HEK293 (cell line): ENCODE measurements around the gene ZNF222.

Experiments used
- BCL11A ChIP-seq: fragments of 450-650 bp; formaldehyde crosslinking; IDR thresholded peaks from 2 replicates; pipeline ENCODE4 v1.5.1; 2016; ENCODE audit warnings: low read depth, missing biosample characterization, missing genetic modification characterization
- FEZF1 ChIP-seq: fragments of 450-650 bp; formaldehyde crosslinking; IDR thresholded peaks from 2 replicates; pipeline ENCODE4 v1.5.1; 2016; ENCODE audit warnings: missing biosample characterization, missing genetic modification characterization
- HOXA7 ChIP-seq: sonication (generic); formaldehyde crosslinking; IDR thresholded peaks from 2 replicates; pipeline ENCODE4 v1.8.1; 2022; ENCODE audit warnings: missing genetic modification reagents, borderline replicate concordance
- KLF1 ChIP-seq: fragments of 450-650 bp; formaldehyde crosslinking; IDR thresholded peaks from 2 replicates; pipeline ENCODE4 v1.5.1; 2016; ENCODE audit warnings: missing biosample characterization, missing genetic modification characterization
- KLF10 ChIP-seq: fragments of 450-650 bp; IDR thresholded peaks from 2 replicates; pipeline ENCODE4 v1.5.1; 2018; ENCODE audit warnings: missing biosample characterization, mild to moderate bottlenecking, missing genetic modification characterization
- KLF16 ChIP-seq: fragments of 450-650 bp; formaldehyde crosslinking; IDR thresholded peaks from 2 replicates; pipeline ENCODE4 v1.5.1; 2017; ENCODE audit warnings: missing biosample characterization, missing genetic modification characterization
- KLF17 ChIP-seq: fragments of 450-650 bp; formaldehyde crosslinking; IDR thresholded peaks from 2 replicates; pipeline ENCODE4 v1.5.1; 2016; ENCODE audit warnings: missing biosample characterization, missing genetic modification characterization
- MZF1 ChIP-seq: fragments of 450-650 bp; formaldehyde crosslinking; IDR thresholded peaks from 2 replicates; pipeline ENCODE4 v1.5.1; 2017; ENCODE audit warnings: missing biosample characterization, missing genetic modification characterization, borderline replicate concordance
- OVOL3 ChIP-seq: fragments of 450-650 bp; formaldehyde crosslinking; IDR thresholded peaks from 2 replicates; pipeline ENCODE4 v1.5.1; 2016; ENCODE audit warnings: missing biosample characterization, missing genetic modification characterization
- SALL2 ChIP-seq: fragments of 450-650 bp; formaldehyde crosslinking; IDR thresholded peaks from 2 replicates; pipeline ENCODE4 v1.5.0; 2017; ENCODE audit warnings: missing biosample characterization, mild to moderate bottlenecking, missing genetic modification characterization, borderline replicate concordance
- SP2 ChIP-seq: fragments of 450-650 bp; formaldehyde crosslinking; IDR thresholded peaks from 2 replicates; pipeline ENCODE4 v1.5.1; 2016; ENCODE audit warnings: missing biosample characterization, missing genetic modification characterization
- TCF7L2 ChIP-seq: IDR thresholded peaks from 2 replicates; pipeline ENCODE4 v1.6.1; 2011; ENCODE audit warnings: low read depth, mild to moderate bottlenecking, inconsistent platforms, low read length, moderate library complexity, borderline replicate concordance
- YY2 ChIP-seq: fragments of 450-650 bp; formaldehyde crosslinking; IDR thresholded peaks from 2 replicates; pipeline ENCODE4 v1.5.1; 2016; ENCODE audit warnings: missing biosample characterization, missing genetic modification characterization
- ZBTB11 ChIP-seq: fragments of 450-650 bp; formaldehyde crosslinking; conservative IDR thresholded peaks from 2 replicates; pipeline ENCODE4 v1.5.1; 2016; ENCODE audit warnings: low read depth, missing biosample characterization, missing genetic modification characterization
- ZBTB17 ChIP-seq: fragments of 450-650 bp; formaldehyde crosslinking; IDR thresholded peaks from 2 replicates; pipeline ENCODE4 v1.5.1; 2016; ENCODE audit warnings: missing biosample characterization, missing genetic modification characterization
- ZBTB48 ChIP-seq: fragments of 450-650 bp; formaldehyde crosslinking; IDR thresholded peaks from 2 replicates; pipeline ENCODE4 v1.5.1; 2016; ENCODE audit warnings: missing biosample characterization, missing genetic modification characterization
- ZBTB7A ChIP-seq: fragments of 450-650 bp; formaldehyde crosslinking; IDR thresholded peaks from 2 replicates; pipeline ENCODE4 v1.5.1; 2016; ENCODE audit warnings: low read depth, missing biosample characterization, missing genetic modification characterization
- ZBTB8A ChIP-seq: fragments of 450-650 bp; formaldehyde crosslinking; IDR thresholded peaks from 2 replicates; pipeline ENCODE4 v1.5.1; 2016; ENCODE audit warnings: missing biosample characterization, missing genetic modification characterization
- ZEB2 ChIP-seq: fragments of 450-650 bp; formaldehyde crosslinking; IDR thresholded peaks from 2 replicates; pipeline ENCODE4 v1.5.1; 2016; ENCODE audit warnings: missing biosample characterization, missing genetic modification characterization
- ZFP3 ChIP-seq: fragments of 450-650 bp; formaldehyde crosslinking; IDR thresholded peaks from 2 replicates; pipeline ENCODE4 v1.5.1; 2016; ENCODE audit warnings: low read depth, missing biosample characterization, missing genetic modification characterization
- ZFP37 ChIP-seq: fragments of 450-650 bp; formaldehyde crosslinking; IDR thresholded peaks from 2 replicates; pipeline ENCODE4 v1.5.1; 2016; ENCODE audit warnings: missing biosample characterization, missing genetic modification characterization
- ZFP41 ChIP-seq: fragments of 450-650 bp; formaldehyde crosslinking; IDR thresholded peaks from 2 replicates; pipeline ENCODE4 v1.5.1; 2016; ENCODE audit warnings: missing biosample characterization, missing genetic modification characterization, borderline replicate concordance
- ZIC2 ChIP-seq: fragments of 450-650 bp; formaldehyde crosslinking; IDR thresholded peaks from 2 replicates; pipeline ENCODE4 v1.5.1; 2016; ENCODE audit warnings: missing biosample characterization, missing genetic modification characterization
- ZNF157 ChIP-seq: fragments of 450-650 bp; formaldehyde crosslinking; IDR thresholded peaks from 2 replicates; pipeline ENCODE4 v1.5.1; 2016; ENCODE audit warnings: missing biosample characterization, missing genetic modification characterization
- ZNF16 ChIP-seq: fragments of 450-650 bp; formaldehyde crosslinking; IDR thresholded peaks from 2 replicates; pipeline ENCODE4 v1.5.1; 2016; ENCODE audit warnings: low read depth, missing biosample characterization, missing genetic modification characterization
- ZNF223 ChIP-seq: fragments of 450-650 bp; formaldehyde crosslinking; IDR thresholded peaks from 2 replicates; pipeline ENCODE4 v1.5.1; 2016; ENCODE audit warnings: missing biosample characterization, missing genetic modification characterization
- ZNF311 ChIP-seq: fragments of 450-650 bp; formaldehyde crosslinking; IDR thresholded peaks from 2 replicates; pipeline ENCODE4 v1.5.1; 2017; ENCODE audit warnings: missing biosample characterization, missing genetic modification characterization, borderline replicate concordance
- ZNF449 ChIP-seq: fragments of 450-650 bp; formaldehyde crosslinking; IDR thresholded peaks from 2 replicates; pipeline ENCODE4 v1.5.1; 2017; ENCODE audit warnings: missing biosample characterization, mild to moderate bottlenecking, missing genetic modification characterization, moderate library complexity
- ZNF48 ChIP-seq: fragments of 450-650 bp; formaldehyde crosslinking; IDR thresholded peaks from 2 replicates; pipeline ENCODE4 v1.5.1; 2016; ENCODE audit warnings: missing biosample characterization, missing genetic modification characterization
- ZNF549 ChIP-seq: fragments of 450-650 bp; IDR thresholded peaks from 2 replicates; pipeline ENCODE4 v1.5.1; 2018; ENCODE audit warnings: missing biosample characterization, missing genetic modification characterization, mild to moderate bottlenecking, inconsistent platforms, moderate library complexity
- ZNF571 ChIP-seq: fragments of 450-650 bp; formaldehyde crosslinking; IDR thresholded peaks from 2 replicates; pipeline ENCODE4 v1.5.0; 2017; ENCODE audit warnings: missing biosample characterization, missing genetic modification characterization
- ZNF623 ChIP-seq: fragments of 450-650 bp; formaldehyde crosslinking; IDR thresholded peaks from 2 replicates; pipeline ENCODE4 v1.5.1; 2016; ENCODE audit warnings: missing biosample characterization, missing genetic modification characterization
- ZNF658 ChIP-seq: fragments of 450-650 bp; formaldehyde crosslinking; IDR thresholded peaks from 2 replicates; pipeline ENCODE4; 2016; ENCODE audit warnings: missing biosample characterization, missing genetic modification characterization
- ZSCAN30 ChIP-seq: fragments of 450-650 bp; IDR thresholded peaks from 2 replicates; pipeline ENCODE4 v1.5.1; 2018; ENCODE audit warnings: missing biosample characterization, mild to moderate bottlenecking, missing genetic modification characterization, moderate library complexity
- TF ChIP-seq, protein P1 (sequence below): fragments of 450-650 bp; formaldehyde crosslinking; IDR thresholded peaks from 2 replicates; pipeline ENCODE4 v1.5.1; 2016; ENCODE audit warnings: missing biosample characterization, missing genetic modification characterization

The ZNF222 gene

GRCh38 chr19:44025217-44025936, at the start of gene ZNF222 (continued):
- TF ChIP-seq ZBTB11 (tag by site-specific recombination) (peak; percentile 94), KLF17 (tag by site-specific recombination) (peak; percentile 29; the same call in 1 of the 2 replicates), YY2 (tag by site-specific recombination) (peak; percentile 28), ZNF157 (tag by site-specific recombination) (no peak), SALL2 (tag by site-specific recombination) (no peak), ZSCAN30 (peak; percentile 6; the same call in 1 of the 2 replicates), KLF10 (peak; percentile 50; the same call in 1 of the 2 replicates), ZFP41 (tag by site-specific recombination) (no peak), ZNF449 (tag by site-specific recombination) (peak; percentile 60; the same call in 1 of the 2 replicates), ZBTB8A (tag by site-specific recombination) (peak; percentile 72), ZFP3 (tag by site-specific recombination) (peak; percentile 7; the same call in 1 of the 2 replicates), MZF1 (tag by site-specific recombination) (0 out of 2 replicates have a peak, but pooled peaks have one; percentile 15), HOXA7 (CRISPR knock-in tag) (no peak), ZBTB17 (tag by site-specific recombination) (peak; percentile 99), ZBTB48 (peak; percentile 94), KLF16 (tag by site-specific recombination) (peak; percentile 83; the same call in 1 of the 2 replicates), TCF7L2 (no peak), ZFP37 (tag by site-specific recombination) (peak; percentile 63; the same call in 1 of the 2 replicates), ZIC2 (tag by site-specific recombination) (peak; percentile 32; the same call in 1 of the 2 replicates), ZNF311 (tag by site-specific recombination) (no peak), KLF1 (tag by site-specific recombination) (no peak), OVOL3 (tag by site-specific recombination) (peak; percentile 85), ZEB2 (tag by site-specific recombination) (peak; percentile 61), ZBTB7A (tag by site-specific recombination) (peak; percentile 94), ZNF48 (tag by site-specific recombination) (no peak), ZNF549 (tag by site-specific recombination) (no peak), ZNF658 (tag by site-specific recombination) (no peak), ZNF223 (tag by site-specific recombination) (0 out of 2 replicates have a peak, but pooled peaks have one; percentile 40), FEZF1 (tag by site-specific recombination) (no peak; the same call in 1 of the 2 replicates), BCL11A (tag by site-specific recombination) (peak; percentile 69; the same call in 1 of the 2 replicates), SP2 (tag by site-specific recombination) (peak; percentile 54), ZNF16 (tag by site-specific recombination) (no peak), ZNF623 (peak; percentile 27; the same call in 1 of the 2 replicates), ZNF571 (no peak)
- TF ChIP-seq, protein P1, sequence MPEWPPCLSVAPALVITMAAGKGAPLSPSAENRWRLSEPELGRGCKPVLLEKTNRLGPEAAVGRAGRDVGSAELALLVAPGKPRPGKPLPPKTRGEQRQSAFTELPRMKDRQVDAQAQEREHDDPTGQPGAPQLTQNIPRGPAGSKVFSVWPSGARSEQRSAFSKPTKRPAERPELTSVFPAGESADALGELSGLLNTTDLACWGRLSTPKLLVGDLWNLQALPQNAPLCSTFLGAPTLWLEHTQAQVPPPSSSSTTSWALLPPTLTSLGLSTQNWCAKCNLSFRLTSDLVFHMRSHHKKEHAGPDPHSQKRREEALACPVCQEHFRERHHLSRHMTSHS (tag by site-specific recombination) = no peak
